Esophagus squamous epithelium (tissue), 5 donors: Measurements from ENCODE around the gene RAD9A. TPM values are rescaled to one million over a fixed set of nuclear protein-coding genes. Genes with fewer than 3 reads are reported as not detected.
A peak's percentile ranks its signal among the peaks of the same experiment; 100 is the strongest.

Experiments used
- DNase-seq: peaks from one replicate; lab custom pipeline; 2025; lab: John Stamatoyannopoulos, UW
- H3K27ac ChIP-seq, 4 donors: fragments of 200-600 bp; sonication (generic); one replicate each; pipeline ENCODE4 v1.5.1; 2016 to 2019; ENCODE audit warnings: mild to moderate bottlenecking in 1 of 4
- H3K27me3 ChIP-seq, 4 donors: fragments of 200-600 bp; sonication (generic); 1 replicate in 3 of 4; 2 replicates in 1 of 4; pipeline versions ENCODE4 v1.5.1 to v1.6.0; 2017 to 2021; ENCODE audit warnings: antibody characterized with exemption in 1 of 4
- H3K36me3 ChIP-seq, 3 donors: fragments of 200-600 bp; sonication (generic); one replicate each; pipeline ENCODE4 v1.5.1; 2016 to 2019
- H3K4me1 ChIP-seq, 3 donors: fragments of 200-600 bp; sonication (generic); one replicate each; pipeline ENCODE4 v1.5.1; 2017 to 2019
- H3K4me3 ChIP-seq, 4 donors: fragments of 200-600 bp; sonication (generic); 1 replicate in 3 of 4; 2 replicates in 1 of 4; pipeline ENCODE4 v1.5.1; 2016 to 2019; ENCODE audit warnings: mild to moderate bottlenecking in 2 of 4, moderate library complexity in 1 of 4
- H3K9me3 ChIP-seq, 3 donors: fragments of 200-600 bp; sonication (generic); one replicate each; pipeline ENCODE4 v1.5.1; 2016 to 2019
- POLR2A ChIP-seq, 4 donors: fragments of 450-650 bp; IDR thresholded peaks; one replicate each; pipeline ENCODE4 v1.6.1; 2017; ENCODE audit warnings: antibody characterized with exemption in 4 of 4, mild to moderate bottlenecking in 4 of 4, moderate library complexity in 3 of 4
- WGBS, 2 donors: methylation state at CpG; one replicate each; pipeline ENCODE4 v1.1.5; 2018; 5-methylcytosine and 5-hydroxymethylcytosine counted together
- intact Hi-C: fragments of 100-400 bp; cut with DNase I; formaldehyde crosslinking; loops from one replicate; pipeline ENCODE4 v1.15.0; 2022
- total RNA-seq, 4 donors: library from RNA; depleted of rRNA; stranded (reverse); fragments of >200 nt; gene quantifications; one replicate each; pipeline ENCODE4 v1.1.0, GENCODE V29; 2016
- TF ChIP-seq, protein P1 (sequence below), 6 experiments: fragments of 450-650 bp in 4 of 6; fragments of 200-600 bp in 2 of 6; sonication (generic) in 2 of 6; IDR thresholded peaks; one replicate each; pipeline ENCODE4 v1.5.1; 2016 to 2019; ENCODE audit warnings: antibody characterized with exemption in 6 of 6, mild to moderate bottlenecking in 4 of 6, moderate library complexity in 4 of 6
- donor health status: DM: yes; HTN: yes; CAD: no.

Gene RAD9A
- total RNA-seq, 4 donors from 2014 or later, result 10.6 to 18.3 (median 12.7) TPM

DNA sequence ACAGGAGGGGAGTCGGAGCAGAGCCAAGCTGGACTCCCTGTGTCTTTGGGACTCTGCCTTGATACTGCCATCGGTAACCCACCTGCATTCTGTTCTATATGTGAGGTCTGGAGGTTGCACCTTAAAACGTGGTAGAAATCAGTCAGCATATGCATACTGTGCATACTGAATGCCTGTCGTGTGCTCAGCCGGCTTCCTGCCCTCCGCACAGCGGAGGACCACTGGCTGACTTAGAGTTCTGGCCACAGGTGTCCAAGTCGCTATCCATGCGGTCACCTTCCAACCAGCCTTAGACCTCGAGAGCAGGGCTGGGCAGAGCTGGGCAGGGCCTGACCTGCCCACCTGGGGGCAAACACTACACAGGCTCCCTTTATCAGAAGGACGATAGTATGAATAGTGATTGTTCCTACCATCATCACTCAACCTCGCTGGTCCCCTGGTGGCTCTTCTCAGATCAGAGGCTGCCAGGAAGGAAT, 15.9 kb downstream of the RAD9A start:
- Histone ChIP-seq H3K9me3 (no peaks in the 10 kb centered on the region), H3K27ac (peak overlapping the region in 2 of 4 donors; percentile 29 to 65), H3K4me3 (no peak overlapping the region), H3K4me1 (peaks cover 0 to 65% (median 7%) of the 10 kb centered on the region in 3 donors), H3K36me3 (no peaks in the 10 kb centered on the region), H3K27me3 (peaks cover 0 to 83% (median 0%) of the 10 kb centered on the region in 4 donors)
- no peak for DNase-seq
- TF ChIP-seq POLR2A (IDR thresholded peaks at IDR 0.05), result no peak
- TF ChIP-seq, protein P1, sequence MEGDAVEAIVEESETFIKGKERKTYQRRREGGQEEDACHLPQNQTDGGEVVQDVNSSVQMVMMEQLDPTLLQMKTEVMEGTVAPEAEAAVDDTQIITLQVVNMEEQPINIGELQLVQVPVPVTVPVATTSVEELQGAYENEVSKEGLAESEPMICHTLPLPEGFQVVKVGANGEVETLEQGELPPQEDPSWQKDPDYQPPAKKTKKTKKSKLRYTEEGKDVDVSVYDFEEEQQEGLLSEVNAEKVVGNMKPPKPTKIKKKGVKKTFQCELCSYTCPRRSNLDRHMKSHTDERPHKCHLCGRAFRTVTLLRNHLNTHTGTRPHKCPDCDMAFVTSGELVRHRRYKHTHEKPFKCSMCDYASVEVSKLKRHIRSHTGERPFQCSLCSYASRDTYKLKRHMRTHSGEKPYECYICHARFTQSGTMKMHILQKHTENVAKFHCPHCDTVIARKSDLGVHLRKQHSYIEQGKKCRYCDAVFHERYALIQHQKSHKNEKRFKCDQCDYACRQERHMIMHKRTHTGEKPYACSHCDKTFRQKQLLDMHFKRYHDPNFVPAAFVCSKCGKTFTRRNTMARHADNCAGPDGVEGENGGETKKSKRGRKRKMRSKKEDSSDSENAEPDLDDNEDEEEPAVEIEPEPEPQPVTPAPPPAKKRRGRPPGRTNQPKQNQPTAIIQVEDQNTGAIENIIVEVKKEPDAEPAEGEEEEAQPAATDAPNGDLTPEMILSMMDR (IDR thresholded peaks at IDR 0.05), result no peak
- 25 to 62% methylated on average over 1 to 10 of the region's 12 CpGs for WGBS, 2 donors
- intact Hi-C loops, result no loop called here

DNA sequence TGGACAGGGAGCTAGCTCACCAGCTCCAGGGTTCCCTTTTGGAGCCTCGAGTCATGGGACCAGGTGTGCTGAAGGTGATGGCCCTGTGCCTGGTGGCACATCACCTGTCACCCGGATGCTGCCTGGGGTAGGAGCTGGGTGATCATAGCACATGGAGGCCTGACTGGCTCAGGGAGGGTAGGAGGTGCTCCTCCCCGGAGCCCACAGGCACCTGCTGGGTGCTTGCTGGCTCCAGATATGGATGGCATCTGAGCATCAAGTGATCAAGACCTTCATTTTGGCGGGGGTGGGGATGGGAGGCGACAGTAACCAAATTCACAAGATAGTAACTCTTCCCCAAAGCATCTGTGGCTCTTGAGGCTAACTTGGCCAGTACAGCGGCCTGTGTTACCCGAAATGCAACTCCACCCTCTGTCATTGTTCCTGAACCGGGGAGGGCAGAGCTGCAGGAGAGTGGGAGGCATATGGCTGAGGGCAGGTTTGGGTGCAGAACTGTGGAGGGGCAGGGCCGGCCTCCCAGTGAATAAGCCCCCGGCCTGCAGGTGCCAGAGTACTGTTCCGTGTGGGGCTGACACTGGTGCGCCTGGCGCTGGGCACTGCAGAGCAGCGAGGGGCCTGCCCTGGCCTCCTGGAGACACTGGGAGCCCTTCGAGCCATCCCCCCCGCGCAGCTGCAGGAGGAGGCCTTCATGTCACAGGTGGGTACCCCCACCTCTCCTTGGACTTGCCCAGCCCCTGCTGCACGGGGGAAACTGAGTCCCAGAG, 16.8 kb downstream of the RAD9A start:
- H3K36me3 ChIP-seq, result no peaks in the 10 kb centered on the region
- H3K4me1 ChIP-seq, result peaks cover 0 to 56% (median under 1%) of the 10 kb centered on the region in 3 donors
- no peaks in the 10 kb centered on the region for H3K9me3 ChIP-seq
- WGBS, 2 donors, result 30 to 100% methylated on average over 1 to 3 of the region's 18 CpGs
- H3K4me3 ChIP-seq, result no peak overlapping the region
- peaks cover 0 to 88% (median 0%) of the 10 kb centered on the region in 4 donors for H3K27me3 ChIP-seq
- intact Hi-C loops, result no loop called here
- DNase-seq, result no peak
- no peak for TF ChIP-seq POLR2A (IDR thresholded peaks at IDR 0.05)
- TF ChIP-seq, protein P1 (IDR thresholded peaks at IDR 0.05), result no peak
- peak overlapping the region in 2 of 4 donors; percentile 29 to 65 for H3K27ac ChIP-seq

DNA sequence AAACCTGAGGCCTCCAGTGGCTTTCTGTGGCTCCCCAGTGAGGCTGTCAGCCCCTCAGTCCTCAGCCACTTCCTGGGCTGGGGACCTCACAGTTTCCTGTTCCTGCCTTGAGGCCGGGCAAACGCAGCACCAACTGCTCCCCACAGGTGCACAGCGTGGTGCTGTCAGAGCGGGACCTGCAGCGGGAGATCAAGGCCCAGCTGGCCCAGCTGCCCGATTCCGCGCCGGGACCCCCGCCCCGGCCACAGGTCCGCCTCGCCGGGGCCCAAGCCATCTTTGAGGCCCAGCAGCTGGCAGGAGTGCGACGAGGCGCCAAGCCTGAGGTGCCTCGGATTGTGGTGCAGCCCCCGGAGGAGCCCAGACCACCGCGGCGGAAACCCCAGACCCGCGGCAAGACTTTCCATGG, 17.5 kb downstream of the RAD9A start:
- H3K27me3 ChIP-seq, result peaks cover 0 to 84% (median 0%) of the 10 kb centered on the region in 4 donors
- 40 to 100% methylated on average over 1 to 2 of the region's 24 CpGs for WGBS, 2 donors
- peak overlapping the region in 3 of 4 donors; percentile 13 to 48 (median 13) for H3K4me3 ChIP-seq
- no peak for DNase-seq
- TF ChIP-seq, protein P1 (IDR thresholded peaks at IDR 0.05), result no peak
- peak in 1 of 4 donors; percentile 40 for TF ChIP-seq POLR2A (IDR thresholded peaks at IDR 0.05)
- H3K9me3 ChIP-seq, result no peaks in the 10 kb centered on the region
- peaks cover 0 to 52% (median 0%) of the 10 kb centered on the region in 3 donors for H3K4me1 ChIP-seq
- no peaks in the 10 kb centered on the region for H3K36me3 ChIP-seq
- intact Hi-C loops, result no loop called here
- peak overlapping the region in 2 of 4 donors; percentile 45 to 65 for H3K27ac ChIP-seq

- Histone ChIP-seq H3K9me3 (no peaks in the 10 kb centered on the region), H3K4me1 (peaks cover 0 to 55% (median 2%) of the 10 kb centered on the region in 3 donors), H3K27ac (peak overlapping the region in 2 of 4 donors; percentile 45 to 65), H3K27me3 (peaks cover 0 to 82% (median 0%) of the 10 kb centered on the region in 4 donors), H3K36me3 (no peaks in the 10 kb centered on the region), H3K4me3 (peak overlapping the region in 3 of 4 donors; percentile 13 to 48 (median 13))
- 10 to 19% methylated on average over 2 to 9 of the region's 13 CpGs for WGBS, 2 donors
- no peak for DNase-seq
- intact Hi-C loops, result no loop called here
- TF ChIP-seq, protein P1 (IDR thresholded peaks at IDR 0.05), result no peak
- TF ChIP-seq POLR2A (IDR thresholded peaks at IDR 0.05), result peak in 1 of 4 donors; percentile 31
Observed at GRCh38 chr11:67409781-67410368, 18.1 kb downstream of the RAD9A start.
